B cell (primary cell): ENCODE data around the gene MARK2. TPM values are rescaled to one million over a fixed set of nuclear protein-coding genes. Genes with fewer than 3 reads are reported as not detected.

Source experiments
- ATAC-seq: fragments of 200-7000 bp; cut with Tn5 transposase; one replicate; pipeline ENCODE4 v1.10.0; 2021; ENCODE audit warnings: low read depth, mild to moderate bottlenecking, moderate number of reproducible peaks, moderate library complexity
- CTCF ChIA-PET: fragments of 350-600 bp; sonication (Branson Sonifier 250); formaldehyde crosslinking; loops from one replicate; lab custom pipeline; 2021; ENCODE audit warnings: antibody characterized with exemption, inconsistent platforms; lab: Charles Lee
- POLR2A ChIA-PET: fragments of 350-600 bp; sonication (Branson Sonifier 250); formaldehyde crosslinking; loops from one replicate; lab custom pipeline; 2021; ENCODE audit warnings: antibody characterized with exemption; lab: Charles Lee
- DNase-seq: peaks from one replicate; pipeline ENCODE4 v3.0.0; 2013
- H2AFZ ChIP-seq: 2 replicates; pipeline ENCODE4 v1.6.1; 2012; ENCODE audit warnings: mild to moderate bottlenecking, low read depth, low read length; ENCODE audit not compliant: insufficient read depth, poor library complexity, severe bottlenecking
- H3K27ac ChIP-seq, 2 donors: 1 replicate in 1 of 2; 2 replicates in 1 of 2; pipeline ENCODE4 v1.5.1; 2012 to 2013; ENCODE audit warnings: low read length in 2 of 2, mild to moderate bottlenecking in 2 of 2, moderate library complexity in 1 of 2
- H3K27me3 ChIP-seq, 4 experiments: fragments of 200-600 bp in 1 of 4; sonication (generic) in 1 of 4; replicated peaks in 1 of 4; 1 replicate in 2 of 4; 2 replicates in 2 of 4; pipeline versions ENCODE4 v1.6.1 to v1.7.0; 2013 to 2016; ENCODE audit warnings: low read length in 3 of 4, mild to moderate bottlenecking in 2 of 4, mixed read lengths in 1 of 4, moderate library complexity in 1 of 4; ENCODE audit not compliant: insufficient read depth in 4 of 4, control insufficient read depth in 3 of 4; ENCODE audit errors: control extremely low read depth in 1 of 4
- H3K36me3 ChIP-seq, 2 experiments: replicated peaks in 1 of 2; 1 replicate in 1 of 2; 2 replicates in 1 of 2; pipeline versions ENCODE4 v1.6.1 to v1.7.1; 2013; ENCODE audit warnings: low read length in 1 of 2; ENCODE audit not compliant: insufficient read depth in 2 of 2, control insufficient read depth in 1 of 2; ENCODE audit errors: control extremely low read depth in 1 of 2, extremely low read depth in 1 of 2
- H3K4me1 ChIP-seq, 2 donors: fragments of 200-600 bp in 1 of 2; sonication (generic) in 1 of 2; 1 replicate in 1 of 2; 2 replicates in 1 of 2; pipeline versions ENCODE4 v1.5.1 to v1.6.1; 2013 to 2017; ENCODE audit warnings: low read length in 2 of 2; ENCODE audit not compliant: control insufficient read depth in 2 of 2, insufficient read depth in 2 of 2
- H3K4me2 ChIP-seq: replicated peaks from 2 replicates; pipeline ENCODE3; 2012; ENCODE audit warnings: mild to moderate bottlenecking, low read depth, low read length; ENCODE audit not compliant: poor library complexity, severe bottlenecking
- H3K4me3 ChIP-seq, 5 experiments: fragments of 200-600 bp in 1 of 5; sonication (generic) in 1 of 5; 1 replicate in 3 of 5; 2 replicates in 2 of 5; pipeline versions ENCODE4 v1.5.1 to v1.7.0; 2011 to 2016; ENCODE audit warnings: low read length in 4 of 5, mild to moderate bottlenecking in 4 of 5, low read depth in 2 of 5, control low read depth in 1 of 5, moderate library complexity in 1 of 5; ENCODE audit not compliant: insufficient read depth in 1 of 5; ENCODE audit errors: control extremely low read depth in 1 of 5, extremely low read depth in 1 of 5
- H3K79me2 ChIP-seq: fragments of 200-600 bp; sonication (generic); one replicate; pipeline ENCODE4 v1.6.0; 2016; ENCODE audit warnings: low read length; ENCODE audit not compliant: control insufficient read depth, insufficient read depth
- H3K9ac ChIP-seq: fragments of 200-600 bp; sonication (generic); 2 replicates; pipeline ENCODE4 v1.6.1; 2017; ENCODE audit warnings: mild to moderate bottlenecking, low read length, moderate library complexity
- H3K9me3 ChIP-seq, 3 donors: one replicate each; pipeline versions ENCODE4 v1.6.1 to v1.7.1; 2013; ENCODE audit warnings: low read length in 2 of 3; ENCODE audit not compliant: control insufficient read depth in 2 of 3, insufficient read depth in 1 of 3; ENCODE audit errors: control extremely low read depth in 1 of 3
- H4K20me1 ChIP-seq: 2 replicates; pipeline ENCODE4 v1.6.0; 2012; ENCODE audit warnings: mild to moderate bottlenecking, low read length; ENCODE audit not compliant: insufficient read depth, control insufficient read depth, poor library complexity, severe bottlenecking
- H3K27ac Mint-ChIP-seq: one replicate; pipeline ENCODE4 v1.8.0; 2021; ENCODE audit warnings: mixed read lengths
- H3K27me3 Mint-ChIP-seq: one replicate; pipeline ENCODE4 v1.8.0; 2021; ENCODE audit warnings: mixed read lengths
- H3K4me1 Mint-ChIP-seq: one replicate; pipeline ENCODE4 v1.8.0; 2021; ENCODE audit warnings: mixed read lengths
- H3K4me3 Mint-ChIP-seq: one replicate; pipeline ENCODE4 v1.8.0; 2021; ENCODE audit warnings: mixed read lengths
- H3K9me3 Mint-ChIP-seq: one replicate; pipeline ENCODE4 v1.8.0; 2022; ENCODE audit warnings: mixed read lengths; ENCODE audit not compliant: insufficient read depth
- CTCF ChIP-seq: fragments of 200-600 bp; IDR thresholded peaks from one replicate; pipeline ENCODE4 v1.8.0; 2022; ENCODE audit warnings: antibody characterized with exemption, mild to moderate bottlenecking
- EZH2 ChIP-seq: IDR thresholded peaks from 2 replicates; pipeline ENCODE4 v1.6.1; 2012; ENCODE audit warnings: borderline replicate concordance, low read depth, mild to moderate bottlenecking, moderate library complexity, low read length; ENCODE audit not compliant: insufficient read depth, poor library complexity, severe bottlenecking
- WGBS: methylation state at CpG from one replicate; pipeline ENCODE4 v1.1.5; 2013; ENCODE audit warnings: missing lambda C conversion rate; ENCODE audit not compliant: insufficient coverage; 5-methylcytosine and 5-hydroxymethylcytosine counted together
- intact Hi-C: fragments of 100-400 bp; cut with micrococcal nuclease; formaldehyde crosslinking; loops from one replicate; pipeline ENCODE4 v1.10.0; 2022
- polyA plus RNA-seq: library from polyadenylated mRNA; depleted of rRNA; stranded (reverse); fragments of >200 nt; gene quantifications from 2 replicates; pipeline ENCODE4 v1.2.3, GENCODE V29; 2012
- total RNA-seq, 2 donors: library from RNA; stranded (reverse); fragments of 120-200 nt in 1 of 2; gene quantifications; 1 replicate in 1 of 2; 2 replicates in 1 of 2; pipeline versions ENCODE4 v1.2.3 to v1.2.4, GENCODE V29; 2013 to 2022

MARK2 gene
- total and polyA plus RNA-seq, 2 donors (not counting 1 experiment from before 2014, with no cell fraction given) = 47.2 to 58.1 TPM

- CTCF ChIA-PET = no interaction called here
These were observed 76.2 kb downstream of the MARK2 start for GRCh38 chr11:63914896-63915691.

More at GRCh38 chr11:63914896-63915691, 76.2 kb downstream of the MARK2 start:
- no peak for ATAC-seq
- POLR2A ChIA-PET = no interaction called here
- Mint-ChIP-seq H3K9me3 (no peaks in the 10 kb centered on the region), H3K4me3 (peak overlapping the region; percentile 65), H3K27ac (peak overlapping the region; percentile 53), H3K27me3 (peaks cover 6% of the 10 kb centered on the region), H3K4me1 (peaks cover 22% of the 10 kb centered on the region)
- Histone ChIP-seq H4K20me1 (peaks cover 17% of the 10 kb centered on the region), H3K36me3 (peaks cover 0 to 2% of the 10 kb centered on the region in 2 experiments), H3K79me2 (no peaks in the 10 kb centered on the region), H2AFZ (no peak overlapping the region), H3K4me1 (peaks cover 33% of the 10 kb centered on the region in 2 donors), H3K27ac (no peak overlapping the region), H3K9me3 (peaks cover 0 to 4% (median 0%) of the 10 kb centered on the region in 3 donors), H3K27me3 (peaks cover 0 to 28% (median 9%) of the 10 kb centered on the region in 4 experiments), H3K4me3 (no peak overlapping the region), H3K4me2 (no peak overlapping the region), H3K9ac (no peak overlapping the region)
- no peak for DNase-seq
- intact Hi-C loops = no loop called here
- TF ChIP-seq CTCF (no peak), EZH2 (no peak)
- WGBS = 74% methylated on average over 15 of the region's 20 CpGs
